Skeletal muscle satellite cell (primary cell): ENCODE results near the gene ZNF213.
"Not testable (repeated sequence)": the region's sequence is repeated elsewhere in the genome, so short reads cannot be mapped to it uniquely, and the experiment has no call there.

Source experiments
- H3K27me3 ChIP-seq: 2 replicates; pipeline ENCODE4 v1.7.0; 2013; ENCODE audit warnings: low read length; ENCODE audit not compliant: control insufficient read depth, insufficient read depth
- H3K36me3 ChIP-seq: 2 replicates; pipeline ENCODE4 v1.7.0; 2013; ENCODE audit warnings: mild to moderate bottlenecking, control low read depth, low read length; ENCODE audit not compliant: insufficient read depth
- H3K4me1 ChIP-seq: 2 replicates; pipeline ENCODE4 v1.7.0; 2013; ENCODE audit warnings: low read length; ENCODE audit not compliant: control insufficient read depth, insufficient read depth
- H3K4me2 ChIP-seq: 2 replicates; pipeline ENCODE4 v1.7.0; 2013; ENCODE audit warnings: mild to moderate bottlenecking, low read length
- H3K4me3 ChIP-seq: 2 replicates; pipeline ENCODE4 v1.7.0; 2013; ENCODE audit warnings: low read length
- H3K9ac ChIP-seq: 2 replicates; pipeline ENCODE4 v1.7.0; 2013; ENCODE audit warnings: mild to moderate bottlenecking, low read depth, low read length, moderate library complexity
- H3K9me3 ChIP-seq: replicated peaks from 2 replicates; pipeline ENCODE4 v1.7.0; 2013; ENCODE audit warnings: mild to moderate bottlenecking, control low read depth, low read length

Gene ZNF213

GRCh38 chr16:3138823-3139426 is 4.1 kb downstream of the ZNF213 start:
- Histone ChIP-seq H3K9me3 (no peaks in the 10 kb centered on the region), H3K4me2 (no peak overlapping the region), H3K4me3 (no peak overlapping the region), H3K4me1 (peaks cover 5% of the 10 kb centered on the region), H3K36me3 (peaks cover 31% of the 10 kb centered on the region), H3K9ac (no peak overlapping the region), H3K27me3 (no peaks in the 10 kb centered on the region)

GRCh38 chr16:3139561-3139960 is 4.7 kb downstream of the ZNF213 start:
- not testable (repeated sequence) for H3K4me2 ChIP-seq, H3K4me1 ChIP-seq, H3K9ac ChIP-seq, H3K9me3 ChIP-seq, H3K4me3 ChIP-seq, H3K27me3 ChIP-seq
- H3K36me3 ChIP-seq = peaks cover 31% of the 10 kb centered on the region

GRCh38 chr16:3140603-3141427 is 6.0 kb downstream of the ZNF213 start:
- H3K36me3 ChIP-seq = peaks cover 31% of the 10 kb centered on the region
- H3K4me1 ChIP-seq = peaks cover 4% of the 10 kb centered on the region
- H3K27me3 ChIP-seq = no peaks in the 10 kb centered on the region
- H3K4me3 ChIP-seq = no peak overlapping the region
- H3K9me3 ChIP-seq = no peaks in the 10 kb centered on the region
- H3K9ac ChIP-seq = no peak overlapping the region
- H3K4me2 ChIP-seq = no peak overlapping the region

GRCh38 chr16:3141781-3142311 is 7.0 kb downstream of the ZNF213 start:
- H3K36me3 ChIP-seq = peaks cover 31% of the 10 kb centered on the region
- no peak overlapping the region for H3K9ac ChIP-seq
- no peak overlapping the region for H3K4me2 ChIP-seq
- H3K4me1 ChIP-seq = no peaks in the 10 kb centered on the region
- H3K9me3 ChIP-seq = no peaks in the 10 kb centered on the region
- H3K27me3 ChIP-seq = no peaks in the 10 kb centered on the region
- H3K4me3 ChIP-seq = no peak overlapping the region

- Histone ChIP-seq H3K9ac (no peak overlapping the region), H3K4me1 (no peaks in the 10 kb centered on the region), H3K36me3 (peaks cover 31% of the 10 kb centered on the region), H3K4me3 (no peak overlapping the region), H3K4me2 (no peak overlapping the region), H3K9me3 (no peaks in the 10 kb centered on the region), H3K27me3 (no peaks in the 10 kb centered on the region)
Measured at GRCh38 chr16:3142327-3142726, 7.5 kb downstream of the ZNF213 start.

- Histone ChIP-seq H3K27me3 (no peaks in the 10 kb centered on the region), H3K4me2 (no peak overlapping the region), H3K9me3 (no peaks in the 10 kb centered on the region), H3K4me1 (no peaks in the 10 kb centered on the region), H3K36me3 (peaks cover 31% of the 10 kb centered on the region), H3K9ac (no peak overlapping the region), H3K4me3 (no peak overlapping the region)
Measured at GRCh38 chr16:3142770-3143169, 7.9 kb downstream of the ZNF213 start.

GRCh38 chr16:3143189-3143588 is 8.4 kb downstream of the ZNF213 start:
- H3K4me3 ChIP-seq = no peak overlapping the region
- H3K9me3 ChIP-seq = no peaks in the 10 kb centered on the region
- no peak overlapping the region for H3K4me2 ChIP-seq
- peaks cover 31% of the 10 kb centered on the region for H3K36me3 ChIP-seq
- no peak overlapping the region for H3K9ac ChIP-seq
- H3K4me1 ChIP-seq = no peaks in the 10 kb centered on the region
- no peaks in the 10 kb centered on the region for H3K27me3 ChIP-seq

GRCh38 chr16:3143598-3144320 is 8.9 kb downstream of the ZNF213 start:
- no peaks in the 10 kb centered on the region for H3K9me3 ChIP-seq
- H3K4me3 ChIP-seq = no peak overlapping the region
- no peaks in the 10 kb centered on the region for H3K27me3 ChIP-seq
- H3K4me1 ChIP-seq = no peaks in the 10 kb centered on the region
- no peak overlapping the region for H3K9ac ChIP-seq
- H3K36me3 ChIP-seq = peaks cover 26% of the 10 kb centered on the region
- no peak overlapping the region for H3K4me2 ChIP-seq

GRCh38 chr16:3144321-3144983 is 9.6 kb downstream of the ZNF213 start:
- Histone ChIP-seq H3K4me1 (peaks cover 2% of the 10 kb centered on the region), H3K27me3 (no peaks in the 10 kb centered on the region), H3K9ac (no peak overlapping the region), H3K36me3 (peaks cover 22% of the 10 kb centered on the region), H3K4me3 (no peak overlapping the region), H3K9me3 (no peaks in the 10 kb centered on the region), H3K4me2 (no peak overlapping the region)

GRCh38 chr16:3145151-3145550 is 10.3 kb downstream of the ZNF213 start:
- Histone ChIP-seq H3K4me3 (no peak overlapping the region), H3K4me2 (no peak overlapping the region), H3K36me3 (peaks cover 22% of the 10 kb centered on the region), H3K27me3 (no peaks in the 10 kb centered on the region), H3K9ac (no peak overlapping the region), H3K4me1 (peaks cover 9% of the 10 kb centered on the region), H3K9me3 (no peaks in the 10 kb centered on the region)

- no peaks in the 10 kb centered on the region for H3K27me3 ChIP-seq
- peaks cover 22% of the 10 kb centered on the region for H3K36me3 ChIP-seq
- H3K9me3 ChIP-seq = no peaks in the 10 kb centered on the region
- no peak overlapping the region for H3K9ac ChIP-seq
- H3K4me2 ChIP-seq = no peak overlapping the region
- H3K4me1 ChIP-seq = peaks cover 9% of the 10 kb centered on the region
- H3K4me3 ChIP-seq = no peak overlapping the region
Measured at GRCh38 chr16:3145660-3146059, 10.8 kb downstream of the ZNF213 start.
